IMR-90 (cell line): ENCODE results near the gene UXS1. TPM values are rescaled to one million over a fixed set of nuclear protein-coding genes. Genes with fewer than 3 reads are reported as not detected.

Source experiments
- ATAC-seq: fragments of 200-7000 bp; cut with Tn5 transposase; 2 replicates; pipeline ENCODE4 v1.9.1; 2020; ENCODE audit warnings: low read depth, mild to moderate bottlenecking, moderate library complexity
- BruUV-seq: library from RNA; stranded (reverse); fragments of 400-500 nt; replicated peaks from 2 replicates; lab custom pipeline; 2021; lab: Mats Ljungman, UMichigan
- CTCF ChIA-PET: fragments of 300-600 bp; formaldehyde crosslinking; extraction: SDS; loops from one replicate; lab custom pipeline; 2021; ENCODE audit warnings: antibody characterized with exemption; lab: Yijun Ruan, JAX
- POLR2A ChIA-PET: fragments of 300-600 bp; sonication (Branson Sonifier 250); formaldehyde crosslinking; loops from one replicate; lab custom pipeline; 2022; ENCODE audit warnings: antibody characterized with exemption; ENCODE audit not compliant: unreplicated experiment; lab: Charles Lee
- DNase-seq: peaks from one replicate; pipeline ENCODE4 v3.0.0; 2013
- H2AFZ ChIP-seq: replicated peaks from 2 replicates; pipeline ENCODE3; 2013; ENCODE audit warnings: low read length, mild to moderate bottlenecking; ENCODE audit not compliant: poor library complexity
- H2AK5ac ChIP-seq: 2 replicates; pipeline ENCODE4 v1.6.1; 2013; ENCODE audit warnings: low read depth, low read length, inconsistent platforms
- H2AK9ac ChIP-seq: replicated peaks from 2 replicates; pipeline ENCODE3; 2013; ENCODE audit warnings: mild to moderate bottlenecking, low read depth, low read length, moderate library complexity; ENCODE audit not compliant: poor library complexity
- H2BK120ac ChIP-seq: 2 replicates; pipeline ENCODE4 v1.6.1; 2013; ENCODE audit warnings: low read depth, low read length, inconsistent platforms
- H2BK15ac ChIP-seq: 3 replicates; pipeline ENCODE4 v1.6.1; 2013; ENCODE audit warnings: low read depth, low read length, inconsistent platforms
- H2BK20ac ChIP-seq: 2 replicates; pipeline ENCODE4 v1.6.1; 2013; ENCODE audit warnings: low read depth, mild to moderate bottlenecking, inconsistent platforms, low read length, moderate library complexity
- H2BK5ac ChIP-seq: 2 replicates; pipeline ENCODE4 v1.6.1; 2013; ENCODE audit warnings: mild to moderate bottlenecking, low read depth, low read length, inconsistent platforms; ENCODE audit not compliant: poor library complexity, severe bottlenecking
- H3K14ac ChIP-seq: replicated peaks from 2 replicates; pipeline ENCODE4 v1.6.1; 2013; ENCODE audit warnings: low read depth, low read length, inconsistent platforms
- H3K18ac ChIP-seq: 2 replicates; pipeline ENCODE4 v1.6.1; 2013; ENCODE audit warnings: low read depth, low read length, control low read depth
- H3K23ac ChIP-seq: 2 replicates; pipeline ENCODE4 v1.6.1; 2013; ENCODE audit warnings: low read depth, low read length, inconsistent platforms
- H3K27ac ChIP-seq: 2 replicates; pipeline ENCODE4 v1.5.1; 2013; ENCODE audit warnings: mild to moderate bottlenecking, control low read depth, low read length; ENCODE audit not compliant: insufficient read depth
- H3K27me3 ChIP-seq: 2 replicates; pipeline ENCODE4 v1.6.1; 2013; ENCODE audit warnings: low read length; ENCODE audit not compliant: control insufficient read depth, insufficient read depth
- H3K36me3 ChIP-seq: 2 replicates; pipeline ENCODE4 v1.6.1; 2013; ENCODE audit warnings: low read length, mixed read lengths; ENCODE audit not compliant: control insufficient read depth, insufficient read depth
- H3K4ac ChIP-seq: 2 replicates; pipeline ENCODE4 v1.6.1; 2013; ENCODE audit warnings: low read depth, low read length, inconsistent platforms
- H3K4me1 ChIP-seq: 2 replicates; pipeline ENCODE4 v1.6.1; 2013; ENCODE audit warnings: low read length, mixed read lengths; ENCODE audit not compliant: control insufficient read depth, insufficient read depth
- H3K4me2 ChIP-seq: 2 replicates; pipeline ENCODE4 v1.6.1; 2013; ENCODE audit warnings: low read depth, mild to moderate bottlenecking, control low read depth, low read length, moderate library complexity
- H3K4me3 ChIP-seq: 2 replicates; pipeline ENCODE4 v1.5.1; 2013; ENCODE audit warnings: low read depth, mild to moderate bottlenecking, control low read depth, low read length, moderate library complexity; ENCODE audit not compliant: insufficient read depth
- H3K56ac ChIP-seq: 2 replicates; pipeline ENCODE4 v1.6.1; 2013; ENCODE audit warnings: low read length, inconsistent platforms; ENCODE audit not compliant: insufficient read depth; ENCODE audit errors: extremely low read depth
- H3K79me1 ChIP-seq, 2 experiments: 2 replicates each; pipeline ENCODE4 v1.6.1; 2013; ENCODE audit warnings: low read length in 2 of 2, inconsistent platforms in 1 of 2, low read depth in 1 of 2
- H3K9ac ChIP-seq: 2 replicates; pipeline ENCODE4 v1.6.1; 2013; ENCODE audit warnings: low read depth, low read length, control low read depth
- H3K9me1 ChIP-seq: 2 replicates; pipeline ENCODE4 v1.6.1; 2013; ENCODE audit warnings: low read length, inconsistent platforms; ENCODE audit not compliant: insufficient read depth
- H3K9me3 ChIP-seq: 2 replicates; pipeline ENCODE4 v1.6.1; 2013; ENCODE audit warnings: low read length; ENCODE audit not compliant: control insufficient read depth, insufficient read depth
- H4K20me1 ChIP-seq: 2 replicates; pipeline ENCODE4 v1.6.1; 2013; ENCODE audit warnings: low read length, inconsistent platforms; ENCODE audit not compliant: insufficient read depth
- H4K5ac ChIP-seq: 2 replicates; pipeline ENCODE4 v1.6.1; 2013; ENCODE audit warnings: mild to moderate bottlenecking, low read depth, low read length, control low read depth
- H4K8ac ChIP-seq, 2 experiments: 2 replicates each; pipeline ENCODE4 v1.6.1; 2013; ENCODE audit warnings: low read depth in 2 of 2, low read length in 2 of 2, control low read depth in 1 of 2, inconsistent platforms in 1 of 2
- H4K91ac ChIP-seq: 2 replicates; pipeline ENCODE4 v1.6.1; 2013; ENCODE audit warnings: low read depth, low read length, inconsistent platforms; ENCODE audit not compliant: insufficient read depth
- BHLHE40 ChIP-seq: fragments of 150-350 bp; IDR thresholded peaks from 2 replicates; pipeline ENCODE4 v1.6.1; 2016; ENCODE audit warnings: mild to moderate bottlenecking, low read depth, low read length
- CEBPB ChIP-seq: IDR thresholded peaks from 2 replicates; pipeline ENCODE4 v1.6.1; 2012; ENCODE audit warnings: low read depth, low read length, improper control_type of control experiment
- CHD1 ChIP-seq: IDR thresholded peaks from 2 replicates; pipeline ENCODE4 v1.6.1; 2012; ENCODE audit warnings: low read depth, low read length, improper control_type of control experiment
- FOS ChIP-seq: fragments of 150-350 bp; IDR thresholded peaks from 2 replicates; pipeline ENCODE4 v1.6.1; 2016; ENCODE audit warnings: low read depth, low read length
- MAFK ChIP-seq: IDR thresholded peaks from 2 replicates; pipeline ENCODE4 v1.6.1; 2012; ENCODE audit warnings: low read depth, low read length, improper control_type of control experiment
- MAZ ChIP-seq: IDR thresholded peaks from 2 replicates; pipeline ENCODE4 v1.6.1; 2012; ENCODE audit warnings: low read depth, mild to moderate bottlenecking, low read length, improper control_type of control experiment, moderate library complexity, borderline replicate concordance
- MXI1 ChIP-seq: IDR thresholded peaks from 2 replicates; pipeline ENCODE4 v1.6.1; 2012; ENCODE audit warnings: low read depth, mild to moderate bottlenecking, low read length, moderate library complexity, borderline replicate concordance
- RAD21 ChIP-seq: IDR thresholded peaks from 2 replicates; pipeline ENCODE4 v1.6.1; 2012; ENCODE audit warnings: low read length, improper control_type of control experiment
- RCOR1 ChIP-seq: IDR thresholded peaks from 2 replicates; pipeline ENCODE4 v1.6.1; 2012; ENCODE audit warnings: mild to moderate bottlenecking, low read length, improper control_type of control experiment; ENCODE audit not compliant: insufficient replicate concordance
- RFX5 ChIP-seq: IDR thresholded peaks from 2 replicates; pipeline ENCODE4 v1.8.0; 2012; ENCODE audit warnings: low read depth, mild to moderate bottlenecking, low read length, moderate library complexity
- SMC3 ChIP-seq: fragments of 150-350 bp; IDR thresholded peaks from 2 replicates; pipeline ENCODE4 v1.6.1; 2016; ENCODE audit warnings: low read depth, mild to moderate bottlenecking, antibody characterized with exemption, low read length, moderate library complexity
- WGBS, 2 experiments: methylation state at CpG; one replicate each; pipeline versions ENCODE4 v1.1.5 to v1.1.7; 2013; ENCODE audit warnings: missing lambda C conversion rate in 2 of 2; ENCODE audit not compliant: insufficient read length in 1 of 2; ENCODE audit errors: extremely low coverage in 2 of 2; 5-methylcytosine and 5-hydroxymethylcytosine counted together
- dilution Hi-C: fragments of 300-500 bp; cut with HindIII; formaldehyde crosslinking; loops from one replicate; pipeline ENCODE4 v1.14.3; 2018; ENCODE audit warnings: low sequenced_read_pairs; ENCODE audit not compliant: unreplicated experiment
- in situ Hi-C: fragments of 300-500 bp; cut with MboI; formaldehyde crosslinking; loops from 3 replicates; pipeline ENCODE4 v1.14.3; 2019; ENCODE audit warnings: low sequenced_read_pairs, inconsistent platforms, mixed read lengths
- intact Hi-C: fragments of 100-400 bp; cut with micrococcal nuclease; formaldehyde crosslinking; loops from 2 replicates; pipeline ENCODE4 v1.10.0; 2022
- polyA plus RNA-seq, 3 experiments: library from polyadenylated mRNA; depleted of rRNA; stranded (reverse); fragments of >200 nt; gene quantifications; 2 replicates each; pipeline ENCODE4 v1.2.3, GENCODE V29; 2012; ENCODE audit warnings: low replicate concordance in 1 of 3
- total RNA-seq: library from RNA; depleted of rRNA; stranded (reverse); fragments of >200 nt; gene quantifications from 2 replicates; pipeline ENCODE4 v1.2.3, GENCODE V29; 2012
- TF ChIP-seq, protein P1 (sequence below): fragments of 150-350 bp; IDR thresholded peaks from 2 replicates; pipeline ENCODE4 v1.6.1; 2017; ENCODE audit warnings: mild to moderate bottlenecking, antibody characterized with exemption, low read length, low read depth

UXS1 gene
- total and polyA plus RNA-seq, 2 of the 4 experiments (the other 2 are of a cell fraction) = 33.7 to 54.3 TPM

DNA sequence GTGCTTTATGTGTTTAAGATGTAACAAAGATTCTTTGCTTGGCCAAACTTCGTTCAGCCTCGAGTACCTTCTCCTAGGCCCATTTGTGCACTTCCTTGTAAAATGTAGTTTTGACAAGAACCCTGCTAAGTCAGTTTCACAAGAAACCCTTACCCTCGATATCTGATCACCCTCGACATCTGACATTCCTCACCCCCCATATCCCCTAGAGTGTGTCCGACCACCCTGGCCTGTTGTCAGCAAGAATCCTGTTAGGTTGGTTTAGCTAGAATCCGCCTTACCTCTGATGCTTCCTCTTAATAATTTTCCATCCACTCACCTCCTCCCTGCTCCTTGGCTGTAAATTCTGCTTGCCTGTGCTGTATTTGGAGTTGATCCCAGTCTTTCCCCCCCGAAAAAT lies 85.3 kb downstream of the UXS1 start:
- no peaks in the 10 kb centered on the region for H3K4me1 ChIP-seq
- H4K91ac ChIP-seq = no peak overlapping the region
- DNase-seq (no peak), ATAC-seq (no peak)
- intact Hi-C loops (loop anchor here (1.0 to 5.0 kb wide), 3 partner anchors 84 to 474 kb away; partner anchors contain the start of gene UXS1), dilution Hi-C loops (no loop called here), in situ Hi-C loops (loop anchor here (10.0 kb wide), 1 partner anchor 436 kb away; no protein-coding TSS in a partner anchor)
- no peak overlapping the region for H3K9ac ChIP-seq
- no peak overlapping the region for H3K4me3 ChIP-seq
- no peak overlapping the region for H2BK20ac ChIP-seq
- H2BK15ac ChIP-seq = no peak overlapping the region
- no peak overlapping the region for H3K27ac ChIP-seq
- H3K27me3 ChIP-seq = no peaks in the 10 kb centered on the region
- H3K14ac ChIP-seq = no peak overlapping the region
- no peaks in the 10 kb centered on the region; the same call in 1 of the 2 replicates for H3K9me1 ChIP-seq
- H3K4ac ChIP-seq = no peak overlapping the region
- no peak overlapping the region for H2AK5ac ChIP-seq
- peaks cover 17% of the 10 kb centered on the region for H3K36me3 ChIP-seq
- no peak overlapping the region for H4K5ac ChIP-seq
- no peak overlapping the region for H2BK5ac ChIP-seq
- no CpG with 5 or more reads among the region's 7 CpGs for WGBS, 2 experiments
- H4K20me1 ChIP-seq = peaks cover 3% of the 10 kb centered on the region; the same call in 1 of the 2 replicates
- no peak overlapping the region for H2AK9ac ChIP-seq
- no peak overlapping the region for H2AFZ ChIP-seq
- no peak overlapping the region for H2BK120ac ChIP-seq
- no peaks in the 10 kb centered on the region for H3K79me1 ChIP-seq
- no peak overlapping the region for H3K23ac ChIP-seq
- no peak overlapping the region for H4K8ac ChIP-seq
- POLR2A ChIA-PET = no interaction called here
- H3K9me3 ChIP-seq = no peaks in the 10 kb centered on the region
- no peak overlapping the region for H3K4me2 ChIP-seq
- TF ChIP-seq FOS (no peak), RFX5 (no peak), CHD1 (no peak), MAFK (no peak), BHLHE40 (no peak), RAD21 (no peak), MAZ (no peak), SMC3 (no peak), MXI1 (no peak), RCOR1 (no peak), CEBPB (no peak)
- TF ChIP-seq, protein P1, sequence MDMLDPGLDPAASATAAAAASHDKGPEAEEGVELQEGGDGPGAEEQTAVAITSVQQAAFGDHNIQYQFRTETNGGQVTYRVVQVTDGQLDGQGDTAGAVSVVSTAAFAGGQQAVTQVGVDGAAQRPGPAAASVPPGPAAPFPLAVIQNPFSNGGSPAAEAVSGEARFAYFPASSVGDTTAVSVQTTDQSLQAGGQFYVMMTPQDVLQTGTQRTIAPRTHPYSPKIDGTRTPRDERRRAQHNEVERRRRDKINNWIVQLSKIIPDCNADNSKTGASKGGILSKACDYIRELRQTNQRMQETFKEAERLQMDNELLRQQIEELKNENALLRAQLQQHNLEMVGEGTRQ = no peak
- no TSS peak for BruUV-seq
- H3K18ac ChIP-seq = no peak overlapping the region
- H3K56ac ChIP-seq = no peak overlapping the region
- CTCF ChIA-PET = interaction anchor here (0.6 to 1.0 kb wide), 2 partner anchors 84 to 473 kb away, joined by 3 read pairs; no protein-coding TSS in a partner anchor
